Liver (tissue), 3 donors: ENCODE data around the gene FTCD.

Experiments
- CTCF ChIP-seq: fragments of 150-350 bp; IDR thresholded peaks from 2 replicates; pipeline ENCODE4 v1.5.1; 2017; ENCODE audit warnings: improper control_type of control experiment, low read depth, low read length; ENCODE audit not compliant: missing input control
- EGR1 ChIP-seq, 2 donors: IDR thresholded peaks; 2 replicates each; pipeline ENCODE4 v1.6.1; 2016 to 2018; ENCODE audit warnings: antibody characterized with exemption in 2 of 2, low read depth in 2 of 2
- GABPA ChIP-seq, 2 donors: IDR thresholded peaks in 1 of 2; conservative IDR thresholded peaks in 1 of 2; 2 replicates each; pipeline ENCODE4 v1.6.1; 2016; ENCODE audit warnings: antibody characterized with exemption in 2 of 2, mild to moderate bottlenecking in 1 of 2, moderate library complexity in 1 of 2
- JUND ChIP-seq, 2 donors: IDR thresholded peaks; 2 replicates each; pipeline ENCODE4 v1.6.1; 2016; ENCODE audit warnings: antibody characterized with exemption in 2 of 2
- MAX ChIP-seq: IDR thresholded peaks from 2 replicates; pipeline ENCODE4 v1.6.1; 2016; ENCODE audit warnings: antibody characterized with exemption
- NR2F2 ChIP-seq: IDR thresholded peaks from 2 replicates; pipeline ENCODE4 v1.6.1; 2016; ENCODE audit warnings: antibody characterized with exemption
- REST ChIP-seq: IDR thresholded peaks from 2 replicates; pipeline ENCODE4 v1.6.1; 2016; ENCODE audit warnings: antibody characterized with exemption, mild to moderate bottlenecking
- SP1 ChIP-seq: IDR thresholded peaks from 2 replicates; pipeline ENCODE4 v1.6.1; 2018; ENCODE audit warnings: antibody characterized with exemption, mild to moderate bottlenecking
- YY1 ChIP-seq: IDR thresholded peaks from 2 replicates; pipeline ENCODE4 v1.6.1; 2016; ENCODE audit warnings: antibody characterized with exemption, mild to moderate bottlenecking
- ZBTB33 ChIP-seq: IDR thresholded peaks from 2 replicates; pipeline ENCODE4 v1.6.1; 2016; ENCODE audit warnings: antibody characterized with exemption
- donor health status: healthy.
- donor health status: healthy.

GRCh38 chr21:46124083-46124925, 31.1 kb downstream of the FTCD start:
- no peak for TF ChIP-seq CTCF
- TF ChIP-seq GABPA (IDR thresholded peaks at IDR 0.05 in 1 of 2, conservative IDR thresholded peaks at IDR 0.05 in 1 of 2): no peak
- no peak for TF ChIP-seq JUND (IDR thresholded peaks at IDR 0.05)
- no peak for TF ChIP-seq MAX
- TF ChIP-seq YY1: no peak
- TF ChIP-seq REST: no peak
- TF ChIP-seq SP1: no peak
- no peak for TF ChIP-seq NR2F2
- no peak for TF ChIP-seq ZBTB33
- TF ChIP-seq EGR1 (IDR thresholded peaks at IDR 0.05; ENCODE audit: low read depth in 2 of 2): no peak
